Peyer's patch (tissue), 4 donors: ENCODE data around the gene IQCN.
"Not testable (repeated sequence)": the region's sequence is repeated elsewhere in the genome, so short reads cannot be mapped to it uniquely, and the experiment has no call there.

Experiments
- CTCF ChIP-seq, 6 experiments: fragments of 450-650 bp in 4 of 6; fragments of 200-600 bp in 2 of 6; sonication (generic) in 1 of 6; IDR thresholded peaks; one replicate each; pipeline ENCODE4 v1.5.1; 2017 to 2019; ENCODE audit warnings: antibody characterized with exemption in 6 of 6, mild to moderate bottlenecking in 3 of 6, moderate library complexity in 1 of 6
- POLR2A ChIP-seq, 2 donors: fragments of 450-650 bp; IDR thresholded peaks; one replicate each; pipeline ENCODE4 v1.5.1; 2017; ENCODE audit warnings: antibody characterized with exemption in 2 of 2, mild to moderate bottlenecking in 2 of 2, moderate library complexity in 2 of 2

- not testable (repeated sequence) for TF ChIP-seq CTCF, POLR2A (IDR thresholded peaks at IDR 0.05)
Measured at GRCh38 chr19:18209912-18210311, 64.3 kb downstream of the IQCN start.
